ENCODE results near the gene KAT7.

KAT7 gene

GRCh38 chr17:49834118-49834743 lies 45.8 kb downstream of the KAT7 start:
- no peak for TF ChIP-seq GATA3 (IDR thresholded peaks at IDR 0.05; ENCODE audit: low read depth, low read length)
- no peak for TF ChIP-seq GATA2 (IDR thresholded peaks at IDR 0.05; ENCODE audit: low read depth, low read length)

- TF ChIP-seq GATA2 (IDR thresholded peaks at IDR 0.05; ENCODE audit: low read depth, low read length) (no peak), GATA3 (IDR thresholded peaks at IDR 0.05; ENCODE audit: low read depth, low read length) (no peak)
Measured at GRCh38 chr17:49835472-49835871, 47.0 kb downstream of the KAT7 start.

GRCh38 chr17:49836111-49837030 lies 47.9 kb downstream of the KAT7 start:
- TF ChIP-seq GATA2 (IDR thresholded peaks at IDR 0.05; ENCODE audit: low read depth, low read length) (no peak), GATA3 (IDR thresholded peaks at IDR 0.05; ENCODE audit: low read depth, low read length) (no peak)

- TF ChIP-seq GATA3 (IDR thresholded peaks at IDR 0.05; ENCODE audit: low read depth, low read length) (no peak), GATA2 (IDR thresholded peaks at IDR 0.05; ENCODE audit: low read depth, low read length) (no peak)
Measured at GRCh38 chr17:49839455-49839854, 51.0 kb downstream of the KAT7 start.

- no peak for TF ChIP-seq GATA2 (IDR thresholded peaks at IDR 0.05; ENCODE audit: low read depth, low read length)
Measured at GRCh38 chr17:49841548-49841947, 53.1 kb downstream of the KAT7 start.

GRCh38 chr17:49842371-49842770 lies 53.9 kb downstream of the KAT7 start:
- no peak for TF ChIP-seq GATA2 (IDR thresholded peaks at IDR 0.05; ENCODE audit: low read depth, low read length)
- TF ChIP-seq GATA3 (IDR thresholded peaks at IDR 0.05; ENCODE audit: low read depth, low read length): no peak

- TF ChIP-seq GATA2 (IDR thresholded peaks at IDR 0.05; ENCODE audit: low read depth, low read length) (no peak), GATA3 (IDR thresholded peaks at IDR 0.05; ENCODE audit: low read depth, low read length) (no peak)
Measured at GRCh38 chr17:49842846-49843245, 54.4 kb downstream of the KAT7 start.

GRCh38 chr17:49843774-49844350 lies 55.4 kb downstream of the KAT7 start:
- TF ChIP-seq GATA3 (IDR thresholded peaks at IDR 0.05; ENCODE audit: low read depth, low read length) (no peak), GATA2 (IDR thresholded peaks at IDR 0.05; ENCODE audit: low read depth, low read length) (no peak)

- TF ChIP-seq GATA3 (IDR thresholded peaks at IDR 0.05; ENCODE audit: low read depth, low read length) (no peak), GATA2 (IDR thresholded peaks at IDR 0.05; ENCODE audit: low read depth, low read length) (no peak)
Measured at GRCh38 chr17:49845321-49845720, 56.8 kb downstream of the KAT7 start.

GRCh38 chr17:49846938-49847712 lies 58.6 kb downstream of the KAT7 start:
- TF ChIP-seq GATA2 (IDR thresholded peaks at IDR 0.05; ENCODE audit: low read depth, low read length): no peak
- no peak for TF ChIP-seq GATA3 (IDR thresholded peaks at IDR 0.05; ENCODE audit: low read depth, low read length)

GRCh38 chr17:49848019-49848473 lies 59.6 kb downstream of the KAT7 start, which contains the start of gene TAC4:
Gene TAC4 (minus strand): TSS chr17:49848069. CDS start chr17:49848017, 52 bp downstream.
- TF ChIP-seq GATA3 (IDR thresholded peaks at IDR 0.05; ENCODE audit: low read depth, low read length): no peak
- TF ChIP-seq GATA2 (IDR thresholded peaks at IDR 0.05; ENCODE audit: low read depth, low read length): no peak

- TF ChIP-seq GATA2 (IDR thresholded peaks at IDR 0.05; ENCODE audit: low read depth, low read length) (no peak), GATA3 (IDR thresholded peaks at IDR 0.05; ENCODE audit: low read depth, low read length) (no peak)
Measured at GRCh38 chr17:49848739-49849138, 60.3 kb downstream of the KAT7 start.

- no peak for TF ChIP-seq GATA2 (IDR thresholded peaks at IDR 0.05; ENCODE audit: low read depth, low read length)
Measured at GRCh38 chr17:49850218-49850610, 61.7 kb downstream of the KAT7 start.

All from SH-SY5Y (cell line).